ENCODE results near the gene FAM53A. TPM values are rescaled to one million over a fixed set of nuclear protein-coding genes. Genes with fewer than 3 reads are reported as not detected.

Gene FAM53A
- total and polyA plus RNA-seq, 2 of the 13 experiments (the other 11 are each of a cell fraction or from before 2014, with no cell fraction given) = 0.48 to 1.1 TPM

DNA sequence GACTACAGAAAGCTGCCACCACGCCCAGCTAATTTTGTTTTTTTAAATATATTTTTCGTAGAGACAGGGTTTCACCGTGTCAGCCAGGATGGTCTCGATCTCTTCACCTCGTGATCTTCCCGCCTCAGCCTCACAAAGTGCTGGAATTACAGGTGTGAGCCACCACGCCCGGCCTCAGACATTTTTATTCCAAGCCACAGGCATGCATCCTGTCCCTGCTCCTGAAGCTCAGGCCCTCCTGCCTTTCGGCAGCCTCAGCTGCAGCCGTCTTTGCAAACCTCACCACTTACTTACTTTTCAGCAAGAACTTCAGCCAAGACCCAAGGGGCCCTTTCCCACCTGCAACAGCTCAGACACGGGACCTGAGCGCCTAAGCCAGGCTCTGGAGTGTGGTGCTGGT lies 26.0 kb downstream of the FAM53A start:
- no peak overlapping the region for H3K27ac ChIP-seq (ENCODE audit: extremely low read length, insufficient read depth, low read length)
- H3K4me2 ChIP-seq (ENCODE audit: low read depth, low read length) = no peak overlapping the region
- H3K36me3 ChIP-seq (replicated peaks in 1 of 2; ENCODE audit: control insufficient read depth in 1 of 2, insufficient read depth in 2 of 2, low read length in 2 of 2) = no peaks in the 10 kb centered on the region
- H4K20me1 ChIP-seq (ENCODE audit: insufficient read depth, low read length) = no peaks in the 10 kb centered on the region
- no TSS peak for BruUV-seq (replicated peaks)
- intact Hi-C loops (cut with micrococcal nuclease; ENCODE audit: unreplicated experiment) = no loop called here
- no peaks in the 10 kb centered on the region for H3K79me2 ChIP-seq (ENCODE audit: insufficient read depth, low read length)
- DNase-seq (ENCODE audit: low spot score) = no peak
- in situ Hi-C loops (cut with HindIII; ENCODE audit: extremely low pct_ligation_motif_present, low pct_unique_long_range_greater_than_20kb) = no loop called here
- no peak for TF ChIP-seq ZNF136 (CRISPR knock-in tag; IDR thresholded peaks at IDR 0.05; ENCODE audit: low read depth)
- no peak for TF ChIP-seq HOXA9 (CRISPR knock-in tag; IDR thresholded peaks at IDR 0.05; ENCODE audit: borderline replicate concordance)
- no peak for TF ChIP-seq ZNF441 (CRISPR knock-in tag; IDR thresholded peaks at IDR 0.05; ENCODE audit: borderline replicate concordance)
- TF ChIP-seq PCBP2 (optimal IDR thresholded peaks at IDR 0.05; ENCODE audit: low read depth, low read length, poor library complexity, severe bottlenecking) = no peak
- no peak for TF ChIP-seq ZNF564 (CRISPR knock-in tag; IDR thresholded peaks at IDR 0.05)
- no peak for TF ChIP-seq ZBTB14 (CRISPR knock-in tag; IDR thresholded peaks at IDR 0.05)
- TF ChIP-seq TCF7 (IDR thresholded peaks at IDR 0.05; ENCODE audit: low read depth) = no peak
- no peak for TF ChIP-seq NFRKB (IDR thresholded peaks at IDR 0.05)
- no peak for TF ChIP-seq ELF3 (CRISPR knock-in tag; IDR thresholded peaks at IDR 0.05)
- no peak for TF ChIP-seq CBX1 (IDR thresholded peaks at IDR 0.05; ENCODE audit: low read depth)
- TF ChIP-seq ZNF775 (CRISPR knock-in tag; IDR thresholded peaks at IDR 0.05; ENCODE audit: borderline replicate concordance) = no peak
- no peak for TF ChIP-seq ZFP41 (CRISPR knock-in tag; IDR thresholded peaks at IDR 0.05; ENCODE audit: borderline replicate concordance)
- no peak for TF ChIP-seq ZNF609 (CRISPR knock-in tag; IDR thresholded peaks at IDR 0.05; ENCODE audit: borderline replicate concordance)
- TF ChIP-seq ZNF790 (CRISPR knock-in tag; IDR thresholded peaks at IDR 0.05; ENCODE audit: borderline replicate concordance) = no peak
- TF ChIP-seq ZMYM2 (CRISPR knock-in tag; IDR thresholded peaks at IDR 0.05) = no peak
- no peak for TF ChIP-seq TMF1 (CRISPR knock-in tag; IDR thresholded peaks at IDR 0.05; ENCODE audit: low read depth)
- no peak for TF ChIP-seq HNRNPL (IDR thresholded peaks at IDR 0.05; ENCODE audit: low read depth, low read length)
- no peak for TF ChIP-seq IKZF1 (IDR thresholded peaks at IDR 0.05)
- no peak for TF ChIP-seq THYN1 (CRISPR knock-in tag; IDR thresholded peaks at IDR 0.05; ENCODE audit: borderline replicate concordance, low read depth)
- 64% methylated on average over 12 of the region's 12 CpGs for WGBS (ENCODE audit: low lambda C conversion rate)
- no peak overlapping the region for H3K4me3 ChIP-seq (replicated peaks in 1 of 3; ENCODE audit: insufficient read depth in 1 of 3, low read depth in 2 of 3, low read length in 3 of 3)
- ChIA-PET CTCF (ENCODE audit: low intra/inter-chr PET ratio, low total read pairs) (no interaction called here), POLR2A (no interaction called here)
- no peak for FAIRE-seq
- H3K4me1 ChIP-seq (ENCODE audit: insufficient read depth, low read length) = peaks cover 12% of the 10 kb centered on the region
- no peaks in the 10 kb centered on the region for H3K27me3 ChIP-seq (ENCODE audit: control insufficient read depth in 1 of 2, insufficient read depth in 2 of 2, low read length in 2 of 2)
- no peak overlapping the region for H2AFZ ChIP-seq (ENCODE audit: low read length)
- ATAC-seq = no peak
- H3K9ac ChIP-seq (ENCODE audit: insufficient read depth, low read depth, low read length) = no peak overlapping the region
- no peaks in the 10 kb centered on the region for H3K9me3 ChIP-seq (ENCODE audit: low read length)

All from HepG2 (cell line).